Activated CD8-positive, alpha-beta memory T cell treated with anti-CD3 and anti-CD28 coated beads, Interleukin-2, amount 10 ng/mL, durations not matched to agents 7 days and 5 days (primary cell): Measurements from ENCODE around the gene SRPK2. TPM values are rescaled to one million over a fixed set of nuclear protein-coding genes. Genes with fewer than 3 reads are reported as not detected.

ENCODE experiments used
- ATAC-seq: fragments of 150-1000 bp; cut with Tn5 transposase; one replicate; pipeline ENCODE4 v1.10.0; 2021; ENCODE audit warnings: moderate library complexity
- CTCF ChIA-PET: fragments of 350-600 bp; sonication (Branson Sonifier 250); formaldehyde crosslinking; loops from one replicate; lab custom pipeline; 2021; ENCODE audit warnings: antibody characterized with exemption; lab: Charles Lee
- DNase-seq: peaks from one replicate; pipeline ENCODE4 v3.0.0-alpha.2; 2020
- H3K27ac Mint-ChIP-seq: one replicate; pipeline ENCODE4 v1.8.0; 2021; ENCODE audit warnings: mild to moderate bottlenecking, mixed read lengths
- H3K27me3 Mint-ChIP-seq: one replicate; pipeline ENCODE4 v1.8.0; 2021; ENCODE audit warnings: mixed read lengths
- H3K36me3 Mint-ChIP-seq: one replicate; pipeline ENCODE4 v1.8.0; 2021; ENCODE audit warnings: mild to moderate bottlenecking, mixed read lengths
- H3K4me1 Mint-ChIP-seq: one replicate; pipeline ENCODE4 v1.8.0; 2021; ENCODE audit warnings: mixed read lengths
- H3K4me3 Mint-ChIP-seq: one replicate; pipeline ENCODE4 v1.8.0; 2021; ENCODE audit warnings: mild to moderate bottlenecking, moderate library complexity, mixed read lengths
- H3K9me3 Mint-ChIP-seq: one replicate; pipeline ENCODE4 v1.8.0; 2022; ENCODE audit warnings: low read depth, mixed read lengths
- total RNA-seq, 2 experiments: library from RNA; stranded (reverse); gene quantifications; one replicate each; pipeline ENCODE4 v1.2.3, GENCODE V29; 2021

The SRPK2 gene
- total RNA-seq, 2 experiments from 2014 or later, result 40.4 to 41.2 TPM

DNA sequence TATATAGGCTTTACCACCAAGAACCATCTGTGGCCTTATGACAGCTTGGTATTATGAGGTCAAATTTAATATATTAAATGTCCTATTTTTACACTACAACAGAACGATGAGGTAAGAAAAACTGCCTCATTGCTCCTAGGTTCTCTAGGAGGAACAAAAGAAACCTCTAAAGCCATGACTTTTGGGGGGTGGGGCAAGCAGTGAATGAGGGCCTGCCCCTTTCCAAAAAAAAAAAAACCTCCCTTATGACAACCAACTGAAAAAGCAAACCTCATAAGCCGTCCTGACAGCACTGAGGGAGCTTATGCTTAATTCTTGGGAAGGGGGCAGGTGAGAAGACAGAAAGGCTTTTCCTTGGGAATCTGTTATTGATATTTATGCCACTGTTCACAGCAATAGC, 258.1 kb downstream of the SRPK2 start:
- no peak overlapping the region for H3K27ac Mint-ChIP-seq
- H3K36me3 Mint-ChIP-seq, result peaks cover 12% of the 10 kb centered on the region
- DNase-seq, result no peak
- H3K4me1 Mint-ChIP-seq, result peaks cover 29% of the 10 kb centered on the region
- H3K4me3 Mint-ChIP-seq, result no peak overlapping the region
- no peak for ATAC-seq
- no peaks in the 10 kb centered on the region for H3K9me3 Mint-ChIP-seq
- CTCF ChIA-PET, result interaction anchor here (0.7 to 2.7 kb wide), 9 partner anchors 10 to 459 kb away, joined by 3 to 6 read pairs (median 3); partner anchors contain the start of gene RINT1
- H3K27me3 Mint-ChIP-seq, result no peaks in the 10 kb centered on the region

DNA sequence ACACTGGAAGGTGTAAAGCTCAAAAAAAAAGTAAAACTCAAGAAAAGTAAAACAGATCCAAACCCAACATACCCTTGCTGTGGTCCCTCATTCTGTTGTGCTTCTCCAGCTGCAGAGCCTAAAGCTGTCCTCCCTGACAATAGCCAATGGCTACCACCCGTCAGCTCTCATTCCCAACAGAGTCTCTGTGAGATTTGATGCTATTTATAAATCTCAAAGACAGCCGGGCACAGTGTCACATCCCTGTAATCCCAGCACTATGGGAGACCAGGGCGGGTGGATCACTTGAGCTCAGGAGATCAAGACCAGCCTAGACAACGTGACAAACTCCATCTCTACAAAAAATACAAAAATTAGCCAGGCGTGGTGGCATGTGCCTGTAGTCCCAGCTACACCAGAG, 258.7 kb downstream of the SRPK2 start:
- Mint-ChIP-seq H3K4me3 (no peak overlapping the region), H3K27ac (no peak overlapping the region), H3K36me3 (peaks cover 14% of the 10 kb centered on the region), H3K4me1 (peaks cover 29% of the 10 kb centered on the region), H3K27me3 (no peaks in the 10 kb centered on the region), H3K9me3 (no peaks in the 10 kb centered on the region)
- DNase-seq (no peak), ATAC-seq (no peak)
- CTCF ChIA-PET, result interaction anchor here (0.6 to 2.7 kb wide), 8 partner anchors 10 to 402 kb away, joined by 3 to 6 read pairs (median 3); partner anchors contain the start of gene RINT1

- peaks cover 14% of the 10 kb centered on the region for H3K36me3 Mint-ChIP-seq
- H3K9me3 Mint-ChIP-seq, result no peaks in the 10 kb centered on the region
- CTCF ChIA-PET, result no interaction called here
- ATAC-seq, result no peak
- no peak overlapping the region for H3K27ac Mint-ChIP-seq
- H3K27me3 Mint-ChIP-seq, result no peaks in the 10 kb centered on the region
- H3K4me3 Mint-ChIP-seq, result no peak overlapping the region
- no peak for DNase-seq
- H3K4me1 Mint-ChIP-seq, result peaks cover 24% of the 10 kb centered on the region
Measured at GRCh38 chr7:105127179-105127578, 261.5 kb downstream of the SRPK2 start.

DNA sequence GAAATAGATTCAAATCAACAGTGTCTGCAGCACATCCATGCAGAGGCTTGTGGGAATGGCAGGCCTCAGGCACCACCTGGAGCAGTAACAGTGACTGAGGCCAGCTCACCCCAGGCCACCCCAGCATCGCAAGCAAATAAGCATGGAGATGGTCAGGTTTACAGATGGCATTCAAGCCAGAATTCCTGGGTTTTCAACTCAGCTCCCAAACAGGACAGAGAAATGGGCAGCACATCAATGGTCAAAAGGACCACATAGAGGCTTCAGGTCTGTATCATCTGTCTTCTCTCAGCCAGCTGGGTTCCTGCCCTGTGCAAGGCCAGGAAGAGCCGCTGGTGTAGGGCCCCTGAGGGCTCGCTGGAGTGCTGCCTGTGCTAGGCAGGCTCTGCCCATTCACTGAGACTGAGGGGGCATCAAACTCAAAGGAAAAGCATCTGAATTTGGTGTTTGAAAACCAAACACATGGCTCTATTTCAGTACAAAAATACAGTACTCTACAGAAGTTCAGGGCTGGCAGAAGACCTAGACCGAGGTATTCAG, 262.2 kb downstream of the SRPK2 start:
- no peak overlapping the region for H3K27ac Mint-ChIP-seq
- DNase-seq (no peak), ATAC-seq (no peak)
- no peak overlapping the region for H3K4me3 Mint-ChIP-seq
- CTCF ChIA-PET, result no interaction called here
- H3K4me1 Mint-ChIP-seq, result peaks cover 19% of the 10 kb centered on the region
- no peaks in the 10 kb centered on the region for H3K9me3 Mint-ChIP-seq
- H3K27me3 Mint-ChIP-seq, result no peaks in the 10 kb centered on the region
- H3K36me3 Mint-ChIP-seq, result peaks cover 14% of the 10 kb centered on the region

- Mint-ChIP-seq H3K36me3 (peaks cover 14% of the 10 kb centered on the region), H3K4me3 (no peak overlapping the region), H3K27me3 (no peaks in the 10 kb centered on the region), H3K27ac (no peak overlapping the region), H3K9me3 (no peaks in the 10 kb centered on the region), H3K4me1 (peaks cover 12% of the 10 kb centered on the region)
- no peak for ATAC-seq
- CTCF ChIA-PET, result interaction anchor here (0.6 kb wide), 1 partner anchor 102 kb away, joined by 3 read pairs; no protein-coding TSS in a partner anchor
- DNase-seq, result no peak
Measured at GRCh38 chr7:105125745-105126144, 263.0 kb downstream of the SRPK2 start.

DNA sequence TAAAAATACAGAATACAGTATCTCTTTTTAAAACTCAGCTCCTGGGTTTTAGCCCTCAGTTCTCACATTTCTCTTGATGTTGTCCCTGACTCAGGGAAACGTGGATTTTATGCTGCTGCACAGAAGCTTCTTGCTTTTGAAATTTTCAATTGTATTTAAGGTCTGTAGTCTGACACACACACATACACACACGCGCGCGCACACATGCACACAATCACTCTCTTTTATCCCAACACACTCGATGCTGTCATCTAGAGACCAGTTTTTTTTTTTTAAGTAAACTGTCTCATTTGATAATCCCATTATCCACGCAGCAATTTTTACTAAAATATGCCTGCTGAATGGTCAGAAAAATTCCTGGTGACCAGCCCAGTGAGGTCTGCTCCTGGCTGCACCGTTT, 266.1 kb downstream of the SRPK2 start:
- ATAC-seq (no peak), DNase-seq (no peak)
- CTCF ChIA-PET, result no interaction called here
- H3K36me3 Mint-ChIP-seq, result peaks cover 17% of the 10 kb centered on the region
- peaks cover 4% of the 10 kb centered on the region for H3K4me1 Mint-ChIP-seq
- H3K27me3 Mint-ChIP-seq, result no peaks in the 10 kb centered on the region
- no peak overlapping the region for H3K27ac Mint-ChIP-seq
- no peaks in the 10 kb centered on the region for H3K9me3 Mint-ChIP-seq
- no peak overlapping the region for H3K4me3 Mint-ChIP-seq

DNA sequence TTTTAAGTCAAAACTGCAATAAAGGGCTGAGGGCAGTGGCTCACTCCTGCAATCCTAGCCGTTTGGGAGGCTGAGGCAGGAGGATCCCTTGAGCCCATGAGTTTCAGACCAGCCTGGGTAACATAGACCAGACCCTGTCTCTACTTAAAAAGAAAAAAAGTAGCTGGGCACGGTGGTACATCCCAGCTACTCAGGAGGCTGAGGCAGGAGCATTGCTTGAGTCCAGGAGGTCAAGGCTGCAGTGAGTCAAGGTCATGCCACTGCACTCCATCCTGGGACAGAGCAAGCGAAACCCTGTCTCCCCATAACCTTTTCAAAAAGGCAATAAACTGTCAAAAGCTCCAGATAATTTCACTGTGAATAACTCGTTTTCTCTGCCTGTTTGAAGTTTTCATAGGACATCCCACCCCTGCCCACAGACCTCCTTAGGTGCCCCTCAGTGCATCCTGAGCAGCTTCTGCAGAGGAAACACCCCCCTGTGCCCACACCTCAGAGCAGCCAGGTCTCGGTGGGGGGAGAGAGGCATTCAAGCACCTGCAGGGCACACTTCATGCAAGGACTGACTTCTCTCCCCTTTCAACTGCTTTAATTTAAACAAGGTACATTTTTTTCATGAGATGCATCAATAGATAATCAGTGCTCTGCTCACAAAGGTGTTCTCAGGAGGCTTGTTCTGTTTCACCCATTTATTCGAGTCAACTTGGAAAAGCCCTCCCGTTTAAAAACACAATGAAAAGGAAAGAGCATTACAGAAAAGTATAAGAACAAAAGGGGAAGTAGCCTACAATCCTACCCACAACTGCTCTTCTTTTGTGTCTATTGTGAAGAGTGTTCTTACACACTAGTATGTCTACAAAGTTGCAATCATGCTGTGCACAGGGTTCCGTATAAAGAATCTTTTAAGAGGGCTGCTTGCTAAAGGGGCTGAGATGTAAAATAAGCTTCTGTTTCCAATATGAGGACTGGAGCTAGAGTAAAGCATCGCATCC, 269.8 kb downstream of the SRPK2 start:
- Mint-ChIP-seq H3K4me1 (peaks cover 4% of the 10 kb centered on the region), H3K27me3 (no peaks in the 10 kb centered on the region), H3K27ac (no peak overlapping the region), H3K9me3 (no peaks in the 10 kb centered on the region), H3K4me3 (no peak overlapping the region), H3K36me3 (peaks cover 34% of the 10 kb centered on the region)
- ATAC-seq (no peak), DNase-seq (no peak)
- CTCF ChIA-PET, result interaction anchor here (1.0 kb wide), 1 partner anchor 138 kb away, joined by 3 read pairs; no protein-coding TSS in a partner anchor

GRCh38 chr7:105112440-105113418, 276.0 kb downstream of the SRPK2 start:
- peak overlapping the region; percentile 35 for H3K27ac Mint-ChIP-seq
- CTCF ChIA-PET, result interaction anchor here (1.2 kb wide), 1 partner anchor 132 kb away, joined by 3 read pairs; no protein-coding TSS in a partner anchor

GRCh38 chr7:105107458-105107857, 281.3 kb downstream of the SRPK2 start:
- H3K4me1 Mint-ChIP-seq, result peaks cover 20% of the 10 kb centered on the region

More at GRCh38 chr7:105112440-105113418, 276.0 kb downstream of the SRPK2 start:
- Mint-ChIP-seq H3K36me3 (peaks cover 72% of the 10 kb centered on the region), H3K27me3 (no peaks in the 10 kb centered on the region), H3K9me3 (no peaks in the 10 kb centered on the region), H3K4me1 (peaks cover 5% of the 10 kb centered on the region), H3K4me3 (no peak overlapping the region)
- no peak for DNase-seq
- ATAC-seq, result no peak

DNA sequence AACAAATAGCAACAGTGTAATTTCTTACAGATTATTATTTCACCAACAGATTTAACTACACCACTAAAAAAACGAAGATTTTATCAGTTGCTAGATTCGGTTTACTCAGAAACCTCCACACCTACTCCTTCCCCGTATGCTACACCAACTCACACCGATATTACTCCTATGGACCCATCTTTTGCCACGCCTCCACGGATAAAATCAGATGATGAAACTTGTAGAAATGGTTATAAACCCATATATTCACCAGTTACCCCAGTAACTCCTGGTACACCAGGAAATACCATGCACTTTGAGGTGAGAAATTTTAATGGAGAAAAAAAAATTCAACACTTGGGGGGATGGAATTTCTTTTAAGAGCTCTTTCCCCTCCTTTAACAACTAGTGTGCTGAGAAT, 282.2 kb downstream of the SRPK2 start:
- no peak overlapping the region for H3K4me3 Mint-ChIP-seq
- peak overlapping the region; percentile 42 for H3K27ac Mint-ChIP-seq
- CTCF ChIA-PET, result no interaction called here
- no peaks in the 10 kb centered on the region for H3K9me3 Mint-ChIP-seq
- H3K36me3 Mint-ChIP-seq, result peaks cover 73% of the 10 kb centered on the region
- ATAC-seq (no peak), DNase-seq (no peak)
- H3K27me3 Mint-ChIP-seq, result no peaks in the 10 kb centered on the region
- H3K4me1 Mint-ChIP-seq, result peaks cover 20% of the 10 kb centered on the region

More at GRCh38 chr7:105107458-105107857, 281.3 kb downstream of the SRPK2 start:
- no peak overlapping the region for H3K4me3 Mint-ChIP-seq
- no peaks in the 10 kb centered on the region for H3K9me3 Mint-ChIP-seq
- CTCF ChIA-PET, result no interaction called here
- no peaks in the 10 kb centered on the region for H3K27me3 Mint-ChIP-seq
- ATAC-seq, result no peak
- DNase-seq, result no peak
- H3K27ac Mint-ChIP-seq, result no peak overlapping the region
- peaks cover 78% of the 10 kb centered on the region for H3K36me3 Mint-ChIP-seq

DNA sequence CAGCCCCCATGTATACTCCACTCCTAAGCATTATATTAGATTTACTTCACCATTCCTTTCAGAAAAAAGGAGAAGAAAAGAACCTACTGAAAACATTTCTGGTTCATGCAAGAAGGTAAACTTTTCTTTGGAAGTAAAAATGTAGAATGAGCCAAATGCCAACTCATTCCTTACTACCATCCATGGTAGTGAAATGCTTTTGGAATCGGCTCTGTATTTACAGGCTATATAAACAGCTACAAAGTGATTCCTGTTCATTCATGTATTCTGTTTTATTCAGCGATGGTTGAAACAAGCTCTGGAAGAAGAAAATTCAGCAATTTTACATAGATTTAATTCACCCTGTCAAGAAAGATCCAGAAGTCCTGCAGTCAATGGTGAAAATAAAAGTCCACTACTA, 283.1 kb downstream of the SRPK2 start:
- no peak overlapping the region for H3K4me3 Mint-ChIP-seq
- no peak overlapping the region for H3K27ac Mint-ChIP-seq
- peaks cover 70% of the 10 kb centered on the region for H3K36me3 Mint-ChIP-seq
- CTCF ChIA-PET, result interaction anchor here (1.2 kb wide), 1 partner anchor 199 kb away, joined by 3 read pairs; no protein-coding TSS in a partner anchor
- H3K4me1 Mint-ChIP-seq, result peaks cover 27% of the 10 kb centered on the region
- DNase-seq (no peak), ATAC-seq (no peak)
- H3K9me3 Mint-ChIP-seq, result no peaks in the 10 kb centered on the region
- no peaks in the 10 kb centered on the region for H3K27me3 Mint-ChIP-seq

GRCh38 chr7:105102557-105103352, 286.0 kb downstream of the SRPK2 start:
- H3K4me3 Mint-ChIP-seq, result no peak overlapping the region
- no peaks in the 10 kb centered on the region for H3K27me3 Mint-ChIP-seq
- H3K36me3 Mint-ChIP-seq, result peaks cover 62% of the 10 kb centered on the region
- DNase-seq (no peak), ATAC-seq (no peak)
- H3K27ac Mint-ChIP-seq, result peak overlapping the region; percentile 43
- CTCF ChIA-PET, result no interaction called here
- H3K4me1 Mint-ChIP-seq, result peaks cover 50% of the 10 kb centered on the region
- no peaks in the 10 kb centered on the region for H3K9me3 Mint-ChIP-seq
